GM12865 (cell line): ENCODE results near the gene MYOF.

Experiments
- DNase-seq: peaks from one replicate; pipeline ENCODE4 v3.0.0; 2010; ENCODE audit warnings: low read depth
- H3K4me3 ChIP-seq: 2 replicates; pipeline ENCODE4 v1.5.1; 2011; ENCODE audit warnings: mild to moderate bottlenecking, low read depth, low read length, control low read depth
- CTCF ChIP-seq: IDR thresholded peaks from 2 replicates; pipeline ENCODE4 v1.5.1; 2011; ENCODE audit warnings: low read length, control low read depth, low read depth, inconsistent platforms; ENCODE audit not compliant: insufficient read depth; ENCODE audit errors: missing control alignments

The MYOF gene

GRCh38 chr10:93300288-93300917 is 181.7 kb downstream of the MYOF start:
- DNase-seq = no peak
- H3K4me3 ChIP-seq = no peak overlapping the region
- no peak for TF ChIP-seq CTCF

- DNase-seq = no peak
- TF ChIP-seq CTCF = no peak
- no peak overlapping the region for H3K4me3 ChIP-seq
Measured at GRCh38 chr10:93299606-93300287, 182.4 kb downstream of the MYOF start.

GRCh38 chr10:93299195-93299594 is 182.9 kb downstream of the MYOF start:
- no peak for TF ChIP-seq CTCF
- H3K4me3 ChIP-seq = no peak overlapping the region
- no peak for DNase-seq

GRCh38 chr10:93296151-93296550 is 186.0 kb downstream of the MYOF start:
- DNase-seq = no peak
- no peak for TF ChIP-seq CTCF
- H3K4me3 ChIP-seq = no peak overlapping the region

- TF ChIP-seq CTCF = no peak
- H3K4me3 ChIP-seq = no peak overlapping the region
- no peak for DNase-seq
Measured at GRCh38 chr10:93293999-93294398, 188.1 kb downstream of the MYOF start.

- TF ChIP-seq CTCF = no peak
- no peak overlapping the region for H3K4me3 ChIP-seq
- no peak for DNase-seq
Measured at GRCh38 chr10:93290661-93291354, 191.3 kb downstream of the MYOF start.
